Fibroblast of pulmonary artery (primary cell): Measurements from ENCODE around the gene DHRS7B.

Experiments
- DNase-seq: peaks from one replicate; pipeline ENCODE4 v3.0.0-alpha.2; 2010; ENCODE audit warnings: low read depth
- H3K4me3 ChIP-seq: replicated peaks from 2 replicates; pipeline ENCODE4 v1.5.1; 2011; ENCODE audit warnings: low read depth, mild to moderate bottlenecking, control low read depth, low read length, moderate library complexity
- TF ChIP-seq, protein P1 (sequence below): IDR thresholded peaks from 2 replicates; pipeline ENCODE4 v1.5.1; 2011; ENCODE audit warnings: mild to moderate bottlenecking, control low read depth, low read length, inconsistent platforms; ENCODE audit errors: missing control alignments

The DHRS7B gene

DNA sequence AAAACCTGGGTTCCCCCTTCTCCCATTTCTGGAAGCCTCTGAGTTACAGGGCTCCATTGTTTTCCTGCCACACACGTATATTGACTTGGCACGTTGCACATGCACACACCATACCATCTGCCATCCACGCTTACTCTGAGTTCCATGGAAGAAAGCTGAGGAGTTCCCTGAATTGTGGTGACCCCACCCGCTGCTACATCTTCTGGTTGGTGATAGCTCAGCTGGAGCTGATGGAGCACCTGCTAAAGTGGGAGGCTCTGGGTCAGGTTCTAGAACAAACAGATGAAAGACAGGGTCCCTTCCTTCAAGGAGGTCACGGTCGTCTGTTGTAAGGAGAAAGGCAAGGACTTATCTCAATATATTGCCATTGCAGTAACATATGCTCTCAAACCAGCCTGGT lies 46.1 kb downstream of the DHRS7B start:
- no peak overlapping the region for H3K4me3 ChIP-seq
- no peak for DNase-seq
- TF ChIP-seq, protein P1, sequence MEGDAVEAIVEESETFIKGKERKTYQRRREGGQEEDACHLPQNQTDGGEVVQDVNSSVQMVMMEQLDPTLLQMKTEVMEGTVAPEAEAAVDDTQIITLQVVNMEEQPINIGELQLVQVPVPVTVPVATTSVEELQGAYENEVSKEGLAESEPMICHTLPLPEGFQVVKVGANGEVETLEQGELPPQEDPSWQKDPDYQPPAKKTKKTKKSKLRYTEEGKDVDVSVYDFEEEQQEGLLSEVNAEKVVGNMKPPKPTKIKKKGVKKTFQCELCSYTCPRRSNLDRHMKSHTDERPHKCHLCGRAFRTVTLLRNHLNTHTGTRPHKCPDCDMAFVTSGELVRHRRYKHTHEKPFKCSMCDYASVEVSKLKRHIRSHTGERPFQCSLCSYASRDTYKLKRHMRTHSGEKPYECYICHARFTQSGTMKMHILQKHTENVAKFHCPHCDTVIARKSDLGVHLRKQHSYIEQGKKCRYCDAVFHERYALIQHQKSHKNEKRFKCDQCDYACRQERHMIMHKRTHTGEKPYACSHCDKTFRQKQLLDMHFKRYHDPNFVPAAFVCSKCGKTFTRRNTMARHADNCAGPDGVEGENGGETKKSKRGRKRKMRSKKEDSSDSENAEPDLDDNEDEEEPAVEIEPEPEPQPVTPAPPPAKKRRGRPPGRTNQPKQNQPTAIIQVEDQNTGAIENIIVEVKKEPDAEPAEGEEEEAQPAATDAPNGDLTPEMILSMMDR: no peak

DNA sequence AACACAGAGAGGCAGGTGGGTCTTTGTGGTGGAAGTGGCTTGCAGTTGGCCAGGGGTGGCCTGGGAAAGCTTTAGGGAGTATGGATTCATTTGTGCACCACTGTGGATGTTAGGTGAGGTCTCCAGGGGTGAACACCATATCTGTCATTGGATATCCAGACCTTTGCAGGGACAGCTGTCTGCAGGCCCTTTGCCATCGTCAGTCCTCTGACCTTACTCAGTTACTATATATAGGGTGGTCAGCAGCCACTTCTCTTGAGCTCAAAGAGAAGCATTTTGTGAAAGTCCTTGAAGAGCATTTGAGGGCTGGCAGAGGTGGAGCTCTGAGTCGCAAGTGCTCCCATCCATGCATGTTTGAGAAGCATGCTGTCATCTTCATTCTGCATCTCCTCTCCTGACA lies 46.8 kb downstream of the DHRS7B start:
- TF ChIP-seq, protein P1: no peak
- H3K4me3 ChIP-seq: no peak overlapping the region
- no peak for DNase-seq

GRCh38 chr17:21174186-21174585 lies 47.4 kb downstream of the DHRS7B start:
- no peak overlapping the region for H3K4me3 ChIP-seq
- DNase-seq: no peak
- TF ChIP-seq, protein P1: no peak

GRCh38 chr17:21174713-21175112 lies 47.9 kb downstream of the DHRS7B start:
- TF ChIP-seq, protein P1: no peak
- DNase-seq: peak; percentile 23
- H3K4me3 ChIP-seq: no peak overlapping the region

- H3K4me3 ChIP-seq: no peak overlapping the region
- DNase-seq: no peak
- TF ChIP-seq, protein P1: no peak
These were observed 50.1 kb downstream of the DHRS7B start for GRCh38 chr17:21176773-21177395.

DNA sequence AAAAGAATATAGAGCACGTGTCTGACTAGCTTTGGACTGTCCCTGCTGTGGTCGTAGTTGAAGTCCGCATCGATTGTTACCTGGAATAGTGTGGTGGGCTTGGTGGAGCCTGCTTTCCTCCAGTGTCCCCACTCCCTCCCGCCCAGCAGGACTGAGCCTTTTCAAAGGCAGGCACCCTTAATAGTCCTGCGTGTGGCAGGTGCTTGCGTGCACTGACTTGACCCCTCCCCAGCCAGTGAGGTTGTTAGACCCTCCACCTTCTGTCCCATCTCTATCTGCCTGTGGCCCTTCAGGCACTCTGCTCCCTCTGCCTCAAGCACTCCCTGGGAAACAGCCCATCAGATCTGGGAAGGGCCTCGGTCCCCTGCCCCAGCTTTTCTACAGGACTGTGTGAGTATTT lies 50.6 kb downstream of the DHRS7B start:
- no peak for DNase-seq
- TF ChIP-seq, protein P1: no peak
- no peak overlapping the region for H3K4me3 ChIP-seq

GRCh38 chr17:21177854-21178600 lies 51.3 kb downstream of the DHRS7B start:
- TF ChIP-seq, protein P1: no peak
- H3K4me3 ChIP-seq: no peak overlapping the region
- no peak for DNase-seq
